Body of pancreas (tissue), 4 donors: ENCODE data around the gene MTSS2.

Experiments used
- CTCF ChIP-seq, 7 experiments: fragments of 450-650 bp in 4 of 7; fragments of 200-600 bp in 3 of 7; sonication (generic) in 3 of 7; IDR thresholded peaks; one replicate each; pipeline ENCODE4 v1.5.1; 2016 to 2019; ENCODE audit warnings: antibody characterized with exemption in 7 of 7
- POLR2A ChIP-seq, 3 donors: fragments of 450-650 bp; IDR thresholded peaks; one replicate each; pipeline ENCODE4 v1.6.1; 2016; ENCODE audit warnings: antibody characterized with exemption in 3 of 3, mild to moderate bottlenecking in 2 of 3

- no peak for TF ChIP-seq CTCF (IDR thresholded peaks at IDR 0.05)
- no peak for TF ChIP-seq POLR2A (IDR thresholded peaks at IDR 0.05)
These were observed 15.2 kb upstream of the MTSS2 start for GRCh38 chr16:70701036-70701435.
